ENCODE data around the gene TMEM131.

The TMEM131 gene

GRCh38 chr2:97951155-97951680, 44.5 kb downstream of the TMEM131 start:
- no peak overlapping the region for H3K4me3 ChIP-seq (ENCODE audit: low read depth, low read length)
- no peaks in the 10 kb centered on the region for H3K36me3 ChIP-seq (ENCODE audit: control insufficient read depth, insufficient read depth, low read length)
- no peak overlapping the region for H3K9ac ChIP-seq (ENCODE audit: low read depth, low read length)
- H3K27me3 ChIP-seq (ENCODE audit: control insufficient read depth, insufficient read depth, low read length) = no peaks in the 10 kb centered on the region
- H3K27ac ChIP-seq (ENCODE audit: low read depth, low read length) = no peak overlapping the region
- peaks cover 6% of the 10 kb centered on the region; the same call in 1 of the 2 replicates for H3K4me1 ChIP-seq (ENCODE audit: control insufficient read depth, insufficient read depth, low read length)
- no peaks in the 10 kb centered on the region for H3K9me3 ChIP-seq (ENCODE audit: control insufficient read depth, insufficient read depth, low read length)

GRCh38 chr2:97950329-97951154, 45.2 kb downstream of the TMEM131 start:
- H3K27ac ChIP-seq (ENCODE audit: low read depth, low read length) = no peak overlapping the region
- no peaks in the 10 kb centered on the region for H3K36me3 ChIP-seq (ENCODE audit: control insufficient read depth, insufficient read depth, low read length)
- no peak overlapping the region for H3K4me3 ChIP-seq (ENCODE audit: low read depth, low read length)
- H3K9ac ChIP-seq (ENCODE audit: low read depth, low read length) = no peak overlapping the region
- no peaks in the 10 kb centered on the region for H3K27me3 ChIP-seq (ENCODE audit: control insufficient read depth, insufficient read depth, low read length)
- H3K4me1 ChIP-seq (ENCODE audit: control insufficient read depth, insufficient read depth, low read length) = peaks cover 6% of the 10 kb centered on the region; the same call in 1 of the 2 replicates
- H3K9me3 ChIP-seq (ENCODE audit: control insufficient read depth, insufficient read depth, low read length) = no peaks in the 10 kb centered on the region

GRCh38 chr2:97948926-97949325, 46.8 kb downstream of the TMEM131 start:
- Histone ChIP-seq H3K27ac (ENCODE audit: low read depth, low read length) (no peak overlapping the region), H3K36me3 (ENCODE audit: control insufficient read depth, insufficient read depth, low read length) (no peaks in the 10 kb centered on the region), H3K9ac (ENCODE audit: low read depth, low read length) (no peak overlapping the region), H3K4me3 (ENCODE audit: low read depth, low read length) (no peak overlapping the region), H3K9me3 (ENCODE audit: control insufficient read depth, insufficient read depth, low read length) (no peaks in the 10 kb centered on the region), H3K27me3 (ENCODE audit: control insufficient read depth, insufficient read depth, low read length) (no peaks in the 10 kb centered on the region), H3K4me1 (ENCODE audit: control insufficient read depth, insufficient read depth, low read length) (peaks cover 6% of the 10 kb centered on the region; the same call in 1 of the 2 replicates)

GRCh38 chr2:97945791-97946190, 50.0 kb downstream of the TMEM131 start:
- Histone ChIP-seq H3K36me3 (ENCODE audit: control insufficient read depth, insufficient read depth, low read length) (no peaks in the 10 kb centered on the region), H3K9me3 (ENCODE audit: control insufficient read depth, insufficient read depth, low read length) (no peaks in the 10 kb centered on the region), H3K4me1 (ENCODE audit: control insufficient read depth, insufficient read depth, low read length) (peaks cover 6% of the 10 kb centered on the region; the same call in 1 of the 2 replicates), H3K4me3 (ENCODE audit: low read depth, low read length) (no peak overlapping the region), H3K9ac (ENCODE audit: low read depth, low read length) (no peak overlapping the region), H3K27ac (ENCODE audit: low read depth, low read length) (no peak overlapping the region), H3K27me3 (ENCODE audit: control insufficient read depth, insufficient read depth, low read length) (no peaks in the 10 kb centered on the region)

GRCh38 chr2:97936881-97937280, 58.9 kb downstream of the TMEM131 start:
- no peak overlapping the region for H3K9ac ChIP-seq (ENCODE audit: low read depth, low read length)
- no peaks in the 10 kb centered on the region for H3K9me3 ChIP-seq (ENCODE audit: control insufficient read depth, insufficient read depth, low read length)
- no peaks in the 10 kb centered on the region for H3K36me3 ChIP-seq (ENCODE audit: control insufficient read depth, insufficient read depth, low read length)
- no peak overlapping the region for H3K4me3 ChIP-seq (ENCODE audit: low read depth, low read length)
- peaks cover 13% of the 10 kb centered on the region for H3K4me1 ChIP-seq (ENCODE audit: control insufficient read depth, insufficient read depth, low read length)
- H3K27me3 ChIP-seq (ENCODE audit: control insufficient read depth, insufficient read depth, low read length) = no peaks in the 10 kb centered on the region
- H3K27ac ChIP-seq (ENCODE audit: low read depth, low read length) = no peak overlapping the region

- Histone ChIP-seq H3K36me3 (ENCODE audit: control insufficient read depth, insufficient read depth, low read length) (no peaks in the 10 kb centered on the region), H3K27me3 (ENCODE audit: control insufficient read depth, insufficient read depth, low read length) (no peaks in the 10 kb centered on the region), H3K9me3 (ENCODE audit: control insufficient read depth, insufficient read depth, low read length) (no peaks in the 10 kb centered on the region), H3K4me1 (ENCODE audit: control insufficient read depth, insufficient read depth, low read length) (peaks cover 18% of the 10 kb centered on the region), H3K9ac (ENCODE audit: low read depth, low read length) (no peak overlapping the region), H3K4me3 (ENCODE audit: low read depth, low read length) (no peak overlapping the region), H3K27ac (ENCODE audit: low read depth, low read length) (peak overlapping the region; percentile 86)
Observed at GRCh38 chr2:97936199-97936598, 59.5 kb downstream of the TMEM131 start.

- Histone ChIP-seq H3K4me3 (ENCODE audit: low read depth, low read length) (no peak overlapping the region), H3K27me3 (ENCODE audit: control insufficient read depth, insufficient read depth, low read length) (no peaks in the 10 kb centered on the region), H3K9ac (ENCODE audit: low read depth, low read length) (no peak overlapping the region), H3K4me1 (ENCODE audit: control insufficient read depth, insufficient read depth, low read length) (peaks cover 22% of the 10 kb centered on the region), H3K27ac (ENCODE audit: low read depth, low read length) (peak overlapping the region; percentile 86), H3K36me3 (ENCODE audit: control insufficient read depth, insufficient read depth, low read length) (no peaks in the 10 kb centered on the region), H3K9me3 (ENCODE audit: control insufficient read depth, insufficient read depth, low read length) (no peaks in the 10 kb centered on the region)
Observed at GRCh38 chr2:97935719-97936161, 60.0 kb downstream of the TMEM131 start.

- no peak overlapping the region for H3K9ac ChIP-seq (ENCODE audit: low read depth, low read length)
- H3K4me1 ChIP-seq (ENCODE audit: control insufficient read depth, insufficient read depth, low read length) = peaks cover 22% of the 10 kb centered on the region
- H3K4me3 ChIP-seq (ENCODE audit: low read depth, low read length) = no peak overlapping the region
- no peaks in the 10 kb centered on the region for H3K9me3 ChIP-seq (ENCODE audit: control insufficient read depth, insufficient read depth, low read length)
- no peaks in the 10 kb centered on the region for H3K27me3 ChIP-seq (ENCODE audit: control insufficient read depth, insufficient read depth, low read length)
- H3K27ac ChIP-seq (ENCODE audit: low read depth, low read length) = no peak overlapping the region
- no peaks in the 10 kb centered on the region for H3K36me3 ChIP-seq (ENCODE audit: control insufficient read depth, insufficient read depth, low read length)
Observed at GRCh38 chr2:97932975-97933662, 62.6 kb downstream of the TMEM131 start.

GRCh38 chr2:97931858-97932225, 63.9 kb downstream of the TMEM131 start:
- no peaks in the 10 kb centered on the region for H3K27me3 ChIP-seq (ENCODE audit: control insufficient read depth, insufficient read depth, low read length)
- H3K4me1 ChIP-seq (ENCODE audit: control insufficient read depth, insufficient read depth, low read length) = peaks cover 22% of the 10 kb centered on the region
- no peaks in the 10 kb centered on the region for H3K9me3 ChIP-seq (ENCODE audit: control insufficient read depth, insufficient read depth, low read length)
- H3K4me3 ChIP-seq (ENCODE audit: low read depth, low read length) = no peak overlapping the region
- H3K9ac ChIP-seq (ENCODE audit: low read depth, low read length) = no peak overlapping the region
- H3K36me3 ChIP-seq (ENCODE audit: control insufficient read depth, insufficient read depth, low read length) = no peaks in the 10 kb centered on the region
- no peak overlapping the region for H3K27ac ChIP-seq (ENCODE audit: low read depth, low read length)

- H3K27ac ChIP-seq (ENCODE audit: low read depth, low read length) = no peak overlapping the region
- H3K4me1 ChIP-seq (ENCODE audit: control insufficient read depth, insufficient read depth, low read length) = peaks cover 18% of the 10 kb centered on the region
- no peak overlapping the region for H3K9ac ChIP-seq (ENCODE audit: low read depth, low read length)
- no peaks in the 10 kb centered on the region for H3K9me3 ChIP-seq (ENCODE audit: control insufficient read depth, insufficient read depth, low read length)
- no peak overlapping the region for H3K4me3 ChIP-seq (ENCODE audit: low read depth, low read length)
- no peaks in the 10 kb centered on the region for H3K36me3 ChIP-seq (ENCODE audit: control insufficient read depth, insufficient read depth, low read length)
- H3K27me3 ChIP-seq (ENCODE audit: control insufficient read depth, insufficient read depth, low read length) = no peaks in the 10 kb centered on the region
Observed at GRCh38 chr2:97931118-97931857, 64.5 kb downstream of the TMEM131 start.

Measured in HUES48 (cell line).